K562 (cell line): ENCODE data around the gene HSD3B7. TPM values are rescaled to one million over a fixed set of nuclear protein-coding genes. Genes with fewer than 3 reads are reported as not detected.

Experiments
- ATAC-seq: fragments of 200-7000 bp; cut with Tn5 transposase; 3 replicates; pipeline ENCODE4 v1.9.1; 2020; ENCODE audit warnings: moderate library complexity
- BruUV-seq: library from RNA; stranded (reverse); fragments of 400-500 nt; replicated peaks from 2 replicates; lab custom pipeline; 2021; lab: Mats Ljungman, UMichigan
- CTCF ChIA-PET: fragments of 300-600 bp; formaldehyde crosslinking; extraction: SDS; loops from one replicate; lab custom pipeline; 2021; ENCODE audit warnings: low intra/inter-chr PET ratio; lab: Yijun Ruan, JAX
- POLR2A ChIA-PET: fragments of 300-600, 350-650 bp; sonication (Branson Sonifier 250); formaldehyde crosslinking; extraction: SDS; loops from one replicate; lab custom pipeline; 2021; ENCODE audit warnings: antibody characterized with exemption, inconsistent platforms; lab: Yijun Ruan, JAX
- DNase-seq, 4 experiments: peaks; one replicate each; pipeline versions ENCODE4 v3.0.0 to v3.0.0-alpha.2; 2011 to 2018; ENCODE audit warnings: low spot score in 3 of 4, mixed read lengths in 3 of 4; ENCODE audit errors: extremely low read depth in 1 of 4
- FAIRE-seq: peaks from 2 replicates; lab custom pipeline; 2011; peaks lifted over from hg19 to GRCh38; lab: Jason Lieb, UNC
- H2AFZ ChIP-seq: 2 replicates; pipeline ENCODE4 v1.6.0; 2011; ENCODE audit warnings: low read depth, low read length, control low read depth, inconsistent platforms
- H3K27ac ChIP-seq: fragments of 200-600 bp; 3 replicates; pipeline ENCODE4 v1.8.0; 2011; ENCODE audit warnings: low read depth, mild to moderate bottlenecking, control low read depth, inconsistent platforms, low read length, moderate library complexity, mixed read lengths; ENCODE audit errors: extremely low read depth
- H3K27me3 ChIP-seq, 2 experiments: fragments of 300-600 bp in 1 of 2; 2 replicates in 1 of 2; 3 replicates in 1 of 2; pipeline versions ENCODE4 v1.6.0 to v1.8.0; 2011; ENCODE audit warnings: inconsistent platforms in 2 of 2, low read length in 2 of 2, mild to moderate bottlenecking in 1 of 2, mixed read lengths in 1 of 2, moderate library complexity in 1 of 2; ENCODE audit not compliant: control insufficient read depth in 2 of 2, insufficient read depth in 2 of 2
- H3K36me3 ChIP-seq: fragments of 300-600 bp; 3 replicates; pipeline ENCODE4 v1.8.0; 2011; ENCODE audit warnings: mild to moderate bottlenecking, low read length, inconsistent platforms; ENCODE audit not compliant: control insufficient read depth, insufficient read depth
- H3K4me1 ChIP-seq, 2 experiments: fragments of 200-600 bp in 1 of 2; replicated peaks in 1 of 2; 2 replicates in 1 of 2; 3 replicates in 1 of 2; pipeline versions ENCODE4 v1.5.1 to v1.8.0; 2011; ENCODE audit warnings: inconsistent platforms in 2 of 2, low read length in 2 of 2, mild to moderate bottlenecking in 1 of 2, mixed read lengths in 1 of 2, moderate library complexity in 1 of 2; ENCODE audit not compliant: control insufficient read depth in 2 of 2, insufficient read depth in 2 of 2
- H3K4me2 ChIP-seq: 2 replicates; pipeline ENCODE4 v1.6.1; 2011; ENCODE audit warnings: low read length, control low read depth, inconsistent platforms, mixed read lengths; ENCODE audit not compliant: insufficient read depth
- H3K4me3 ChIP-seq: fragments of 200-600 bp; sonication (generic), shearing (Covaris generic); 2 replicates; pipeline ENCODE4 v1.5.1; 2016; ENCODE audit warnings: control low read depth, inconsistent platforms
- H3K79me2 ChIP-seq: fragments of 200-600 bp; 3 replicates; pipeline ENCODE4 v1.8.0; 2011; ENCODE audit warnings: low read length, inconsistent platforms; ENCODE audit not compliant: control insufficient read depth, insufficient read depth
- H3K9ac ChIP-seq, 2 experiments: 2 replicates each; pipeline versions ENCODE4 v1.6.0 to v1.6.1; 2011; ENCODE audit warnings: low read depth in 2 of 2, low read length in 2 of 2, control low read depth in 1 of 2, inconsistent platforms in 1 of 2, mild to moderate bottlenecking in 1 of 2, mixed read lengths in 1 of 2; ENCODE audit not compliant: insufficient read depth in 1 of 2
- H3K9me1 ChIP-seq: one replicate; pipeline ENCODE4 v1.6.0; 2011; ENCODE audit warnings: inconsistent platforms, mild to moderate bottlenecking, low read length, moderate library complexity; ENCODE audit not compliant: control insufficient read depth, insufficient read depth
- H3K9me3 ChIP-seq: replicated peaks from 2 replicates; pipeline ENCODE4 v1.5.1; 2011; ENCODE audit warnings: low read depth, low read length, inconsistent platforms; ENCODE audit not compliant: control insufficient read depth, insufficient read depth
- H4K20me1 ChIP-seq: replicated peaks from 2 replicates; pipeline ENCODE4 v1.6.1; 2011; ENCODE audit warnings: low read length, inconsistent platforms, mixed read lengths; ENCODE audit not compliant: control insufficient read depth, insufficient read depth
- CBX2 ChIP-seq: fragments of 200-600 bp; sonication (generic); IDR thresholded peaks from one replicate; pipeline ENCODE4 v1.6.1; 2012; ENCODE audit warnings: mild to moderate bottlenecking, low read length, inconsistent platforms; ENCODE audit not compliant: insufficient read depth, poor library complexity, severe bottlenecking
- CCAR2 ChIP-seq: fragments of 200-400 bp; formaldehyde crosslinking; IDR thresholded peaks from 2 replicates; pipeline ENCODE4 v1.6.1; 2017; ENCODE audit warnings: mild to moderate bottlenecking, low read depth, low read length
- CHD4 ChIP-seq: fragments of 200-600 bp; sonication (generic); IDR thresholded peaks from 3 replicates; pipeline ENCODE4 v1.6.1; 2012; ENCODE audit warnings: low read depth, mild to moderate bottlenecking, mixed read lengths, low read length, inconsistent platforms; ENCODE audit not compliant: insufficient read depth, insufficient replicate concordance, poor library complexity, severe bottlenecking
- ETS2 ChIP-seq: IDR thresholded peaks from 2 replicates; pipeline ENCODE4 v1.6.1; 2016; ENCODE audit warnings: borderline replicate concordance, missing genetic modification characterization, mild to moderate bottlenecking, moderate library complexity, missing compliant biosample characterization; ENCODE audit not compliant: poor library complexity, severe bottlenecking
- FOXA3 ChIP-seq, 2 experiments: fragments of 450-650 bp in 1 of 2; sonication (generic) in 1 of 2; formaldehyde crosslinking; IDR thresholded peaks in 1 of 2; conservative IDR thresholded peaks in 1 of 2; 2 replicates each; pipeline versions ENCODE4 v1.4.0 to v1.8.0; 2020 to 2022; ENCODE audit warnings: mild to moderate bottlenecking in 2 of 2, missing genetic modification reagents in 1 of 2
- FOXK2 ChIP-seq, 2 experiments: fragments of 450-650 bp; IDR thresholded peaks in 1 of 2; conservative IDR thresholded peaks in 1 of 2; 2 replicates each; pipeline ENCODE4 v1.6.1; 2016; ENCODE audit warnings: low read depth in 2 of 2, mild to moderate bottlenecking in 1 of 2
- HLTF ChIP-seq: fragments of 450-650 bp; IDR thresholded peaks from 2 replicates; pipeline ENCODE4 v1.6.1; 2016
- HMG20A ChIP-seq: fragments of 450-650 bp; formaldehyde crosslinking; conservative IDR thresholded peaks from 2 replicates; pipeline ENCODE4 v1.4.0; 2020; ENCODE audit warnings: mild to moderate bottlenecking, mixed read lengths
- KAT8 ChIP-seq: fragments of 450-650 bp; IDR thresholded peaks from 2 replicates; pipeline ENCODE4 v1.6.1; 2016; ENCODE audit warnings: low read depth, mild to moderate bottlenecking
- NR2C2 ChIP-seq, 2 experiments: fragments of 200-800 bp in 1 of 2; sonication (Bioruptor generic) in 1 of 2; sonication (generic) in 1 of 2; formaldehyde crosslinking in 1 of 2; IDR thresholded peaks; 2 replicates each; pipeline versions ENCODE4 v1.6.1 to v1.8.0; 2016 to 2022; ENCODE audit warnings: mild to moderate bottlenecking in 1 of 2, missing compliant biosample characterization in 1 of 2, missing genetic modification characterization in 1 of 2, missing genetic modification reagents in 1 of 2
- PRPF4 ChIP-seq: fragments of 200-400 bp; formaldehyde crosslinking; IDR thresholded peaks from one replicate; pipeline ENCODE4 v1.6.1; 2017; ENCODE audit warnings: low read length, low read depth, mild to moderate bottlenecking; ENCODE audit not compliant: insufficient read depth, poor library complexity, severe bottlenecking
- SAP30 ChIP-seq: fragments of 200-600 bp; sonication (generic); IDR thresholded peaks from 2 replicates; pipeline ENCODE4 v1.6.1; 2012; ENCODE audit warnings: borderline replicate concordance, low read depth, mild to moderate bottlenecking, moderate library complexity, low read length, control low read depth, inconsistent platforms; ENCODE audit not compliant: insufficient read depth, poor library complexity, severe bottlenecking
- SIN3B ChIP-seq: fragments of 450-650 bp; IDR thresholded peaks from 2 replicates; pipeline ENCODE4 v1.6.1; 2017; ENCODE audit warnings: low read depth, mild to moderate bottlenecking, moderate library complexity
- ZNF23 ChIP-seq: fragments of 250-450 bp; sonication (Bioruptor Pico); IDR thresholded peaks from 2 replicates; pipeline ENCODE4 v1.4.0; 2020; ENCODE audit warnings: mild to moderate bottlenecking
- ZNF764 ChIP-seq: fragments of 250-450 bp; sonication (Bioruptor Pico); IDR thresholded peaks from 2 replicates; pipeline ENCODE4 v1.4.0; 2020; ENCODE audit warnings: low read depth, mild to moderate bottlenecking, moderate library complexity
- WGBS: fragments of 100-300 bp; shearing (Covaris generic); methylation state at CpG from one replicate; pipeline ENCODE4 v1.1.6; 2016; ENCODE audit warnings: low coverage, mixed read lengths; ENCODE audit not compliant: insufficient coverage; ENCODE audit errors: missing lambda C conversion rate; 5-methylcytosine and 5-hydroxymethylcytosine counted together
- in situ Hi-C: fragments of 300-500 bp; cut with MboI; formaldehyde crosslinking; loops from 4 replicates; pipeline ENCODE4 v1.15.0; 2018; ENCODE audit warnings: inconsistent platforms, mixed read lengths
- intact Hi-C: fragments of 100-400 bp; cut with micrococcal nuclease; formaldehyde crosslinking; loops from 2 replicates; pipeline ENCODE4 v1.14.2; 2022
- polyA plus RNA-seq, 8 experiments: library from polyadenylated mRNA; depleted of rRNA in 4 of 8; stranded (reverse) in 5 of 8; unstranded in 3 of 8; fragments of >200 nt; fragmentation: Nextera tagmentation in 2 of 8; fragmentation: Illumina TruSeq in 1 of 8; extraction: Ambion mirVana in 2 of 8; extraction: Trizol in 1 of 8; gene quantifications; 2 replicates each; pipeline versions ENCODE4 v1.2.1 to v1.2.3, GENCODE V29; 2011 to 2014; ENCODE audit warnings: inconsistent platforms in 1 of 8, missing spikeins in 1 of 8
- total RNA-seq, 7 experiments: library from RNA; depleted of rRNA in 6 of 7; stranded (reverse); fragments of >200 nt in 6 of 7; fragmentation: Illumina TruSeq in 2 of 7; extraction: Trizol in 2 of 7; gene quantifications; 2 replicates each; pipeline versions ENCODE4 v1.2.1 to v1.2.3, GENCODE V29; 2011 to 2021; ENCODE audit warnings: low replicate concordance in 1 of 7
- TF ChIP-seq, protein P1 (sequence below): IDR thresholded peaks from 3 replicates; pipeline ENCODE4 v1.6.1; 2011; ENCODE audit warnings: borderline replicate concordance, mild to moderate bottlenecking; ENCODE audit not compliant: insufficient read length, insufficient read depth

HSD3B7 gene
- total and polyA plus RNA-seq, 9 of the 15 experiments (the other 6 are each of a cell fraction or from before 2014, with no cell fraction given) = 5.4 to 49.1 (median 23.0) TPM

DNA sequence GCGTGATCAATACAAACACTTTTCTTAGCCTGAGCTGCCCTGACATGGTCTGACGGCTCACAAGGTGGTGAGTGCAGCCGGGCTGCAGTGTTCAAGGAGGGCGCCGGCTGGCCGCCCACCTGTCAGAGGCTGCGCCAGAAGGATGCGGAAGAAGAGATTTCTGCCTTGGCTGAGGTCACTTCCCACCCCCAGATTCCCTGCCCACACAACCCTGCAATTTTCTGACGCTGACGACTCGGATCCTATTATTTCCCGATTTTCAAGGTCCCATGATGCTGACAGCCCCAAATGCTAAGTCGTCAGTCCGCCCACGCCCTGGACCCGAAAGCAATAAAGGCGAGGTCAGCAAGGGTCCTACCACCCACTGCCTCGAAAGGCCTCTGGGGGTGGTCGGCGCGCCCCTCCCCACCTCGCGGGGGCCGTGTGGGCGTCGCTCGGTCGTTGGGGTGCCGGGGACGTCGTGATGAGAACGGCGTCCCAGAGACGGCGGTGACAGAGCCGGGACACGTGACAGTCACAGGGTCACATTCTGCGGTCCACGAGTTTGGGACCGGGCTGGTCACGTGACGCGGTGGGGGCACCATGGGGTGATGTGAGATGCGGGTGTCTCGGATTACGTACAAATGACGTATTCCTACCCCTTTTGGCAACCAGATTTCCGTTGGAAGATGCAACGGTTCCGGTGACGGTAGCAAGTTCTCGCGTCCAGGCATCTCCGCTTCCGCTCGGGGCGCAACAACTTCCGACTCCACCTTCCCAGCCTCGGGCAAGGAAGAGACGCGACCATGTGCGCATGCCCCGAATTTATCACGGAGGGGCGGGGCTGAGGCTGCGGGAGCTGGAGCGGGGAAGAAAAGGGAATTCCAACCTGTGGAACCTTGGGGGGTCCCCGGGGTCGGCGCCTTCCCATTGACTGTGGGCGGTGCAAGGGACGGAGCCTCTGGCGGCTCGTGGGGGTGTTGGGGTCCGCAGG is 48.0 kb downstream of the HSD3B7 start, which contains the start of gene STX4:
Gene STX4, plus strand, starts transcription at position 823 of the 973 bp plus-strand sequence. CDS start 248 bp downstream, outside the sequence.
- TSS peak; percentile 83 for BruUV-seq
- 1% methylated on average over 73 of the region's 75 CpGs for WGBS
- no peaks in the 10 kb centered on the region for H3K27me3 ChIP-seq
- CTCF ChIA-PET = no interaction called here
- H3K4me2 ChIP-seq = peak within 1 kb of the TSS; percentile 99
- H3K9me3 ChIP-seq = no peaks in the 10 kb centered on the region; the same call in 1 of the 2 replicates
- H3K9ac ChIP-seq = peak within 1 kb of the TSS; percentile 79 to 92
- peak within 1 kb of the TSS; percentile 91 for H3K27ac ChIP-seq
- peaks cover 4% of the 10 kb centered on the region for H4K20me1 ChIP-seq
- H3K79me2 ChIP-seq = peaks cover 21% of the 10 kb centered on the region
- peak; percentile 88 for ATAC-seq
- POLR2A ChIA-PET = interaction anchor here (0.6 to 3.1 kb wide), 6 partner anchors 19 to 461 kb away, joined by 3 to 12 read pairs (median 4); partner anchors contain the start of genes FUS, ZNF646 and ZNF668
- peaks cover 8% of the 10 kb centered on the region for H3K9me1 ChIP-seq
- intact Hi-C loops (loop anchor here (1.0 to 5.0 kb wide), 3 partner anchors 39 to 64 kb away; no protein-coding TSS in a partner anchor), in situ Hi-C loops (no loop called here)
- peak within 1 kb of the TSS; percentile 93 for H2AFZ ChIP-seq
- peak within 1 kb of the TSS; percentile 98 for H3K4me3 ChIP-seq
- H3K36me3 ChIP-seq = peaks cover 24% of the 10 kb centered on the region; the same call in 2 of the 3 replicates
- FAIRE-seq = peak; percentile 99
- peak; percentile 91 to 99 (median 96) for DNase-seq
- peaks cover 16 to 20% of the 10 kb centered on the region in 2 experiments for H3K4me1 ChIP-seq
- TF ChIP-seq ZNF23 (CRISPR knock-in tag) (no peak), PRPF4 (no peak), FOXA3 (CRISPR knock-in tag; conservative IDR thresholded peaks at IDR 0.05 in 1 of 2, IDR thresholded peaks at IDR 0.05 in 1 of 2) (peak in 1 of 2 experiments; percentile 47; a peak in 1 of 4 replicates), SAP30 (peak; percentile 62), CHD4 (no peak), CBX2 (no peak), ETS2 (no peak), HLTF (0 out of 2 replicates have a peak, but pooled peaks have one; percentile 58), CCAR2 (no peak), ZNF764 (no peak), NR2C2 (CRISPR knock-in tag; IDR thresholded peaks at IDR 0.05) (peak; percentile 87), NR2C2 (tag; IDR thresholded peaks at IDR 0.05) (peak; percentile 92), SIN3B (peak; percentile 64; the same call in 1 of the 2 replicates), HMG20A (CRISPR knock-in tag) (no peak), KAT8 (no peak), FOXK2 (conservative IDR thresholded peaks at IDR 0.05 in 1 of 2, IDR thresholded peaks at IDR 0.05 in 1 of 2; ENCODE audit: low read depth in 2 of 2) (peak; percentile 69 to 92)
- TF ChIP-seq, protein P1, sequence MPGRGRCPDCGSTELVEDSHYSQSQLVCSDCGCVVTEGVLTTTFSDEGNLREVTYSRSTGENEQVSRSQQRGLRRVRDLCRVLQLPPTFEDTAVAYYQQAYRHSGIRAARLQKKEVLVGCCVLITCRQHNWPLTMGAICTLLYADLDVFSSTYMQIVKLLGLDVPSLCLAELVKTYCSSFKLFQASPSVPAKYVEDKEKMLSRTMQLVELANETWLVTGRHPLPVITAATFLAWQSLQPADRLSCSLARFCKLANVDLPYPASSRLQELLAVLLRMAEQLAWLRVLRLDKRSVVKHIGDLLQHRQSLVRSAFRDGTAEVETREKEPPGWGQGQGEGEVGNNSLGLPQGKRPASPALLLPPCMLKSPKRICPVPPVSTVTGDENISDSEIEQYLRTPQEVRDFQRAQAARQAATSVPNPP = no peak
